ENCODE results near the gene PNMA6E.

PNMA6E gene

DNA sequence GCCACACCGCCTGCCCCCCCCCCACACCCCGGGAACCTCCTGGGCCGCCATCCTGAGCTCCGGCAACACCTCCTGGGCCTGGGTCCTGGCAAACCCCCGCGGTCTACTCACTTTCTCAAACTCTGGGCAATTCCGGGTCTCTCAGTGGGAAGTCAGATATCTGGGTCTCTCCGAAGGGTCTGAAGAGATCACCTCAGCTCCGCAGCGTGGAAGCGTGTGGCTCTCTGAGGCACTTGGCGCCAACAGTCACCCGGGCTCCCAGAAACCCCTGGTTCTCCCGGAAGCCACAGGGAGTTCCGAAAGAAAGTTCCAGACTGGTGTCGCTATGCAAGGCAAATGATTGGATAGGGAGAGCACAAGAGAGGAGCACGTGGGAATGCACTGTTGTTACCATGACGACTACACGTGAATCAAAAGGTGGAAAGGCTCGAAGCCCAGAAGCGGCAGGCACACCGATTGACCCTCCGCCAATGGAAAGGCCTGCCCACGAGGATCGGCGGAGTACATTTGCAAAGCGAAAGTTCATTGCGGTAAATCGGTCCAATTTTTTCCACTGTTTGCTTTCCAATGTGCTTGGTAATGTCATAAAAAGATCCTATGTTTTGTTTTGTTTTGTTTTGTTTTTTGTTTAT lies at the start of gene PNMA6E:
TSS of gene PNMA6E (minus strand) at position 218 of the 632 bp plus-strand sequence. CDS start 2,501 bp downstream, outside the sequence.
- DNase-seq = no peak

DNA sequence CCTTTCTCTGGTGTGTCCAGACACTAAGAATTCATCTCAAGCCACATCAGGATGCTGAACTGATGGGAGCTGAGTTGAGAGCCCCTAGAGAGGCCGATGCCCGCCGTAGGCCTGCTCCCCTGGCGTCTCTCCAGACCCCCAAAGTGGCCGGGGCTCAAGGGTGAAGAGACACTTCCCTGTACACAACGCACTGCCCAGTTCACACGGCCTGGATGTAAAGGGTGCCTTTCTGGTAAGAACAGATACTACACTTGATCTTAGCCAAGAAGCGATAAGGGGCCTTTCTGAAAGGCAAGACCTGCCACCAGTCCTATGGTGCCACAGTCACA lies 49.8 kb upstream of the PNMA6E start:
- DNase-seq = no peak

DNA sequence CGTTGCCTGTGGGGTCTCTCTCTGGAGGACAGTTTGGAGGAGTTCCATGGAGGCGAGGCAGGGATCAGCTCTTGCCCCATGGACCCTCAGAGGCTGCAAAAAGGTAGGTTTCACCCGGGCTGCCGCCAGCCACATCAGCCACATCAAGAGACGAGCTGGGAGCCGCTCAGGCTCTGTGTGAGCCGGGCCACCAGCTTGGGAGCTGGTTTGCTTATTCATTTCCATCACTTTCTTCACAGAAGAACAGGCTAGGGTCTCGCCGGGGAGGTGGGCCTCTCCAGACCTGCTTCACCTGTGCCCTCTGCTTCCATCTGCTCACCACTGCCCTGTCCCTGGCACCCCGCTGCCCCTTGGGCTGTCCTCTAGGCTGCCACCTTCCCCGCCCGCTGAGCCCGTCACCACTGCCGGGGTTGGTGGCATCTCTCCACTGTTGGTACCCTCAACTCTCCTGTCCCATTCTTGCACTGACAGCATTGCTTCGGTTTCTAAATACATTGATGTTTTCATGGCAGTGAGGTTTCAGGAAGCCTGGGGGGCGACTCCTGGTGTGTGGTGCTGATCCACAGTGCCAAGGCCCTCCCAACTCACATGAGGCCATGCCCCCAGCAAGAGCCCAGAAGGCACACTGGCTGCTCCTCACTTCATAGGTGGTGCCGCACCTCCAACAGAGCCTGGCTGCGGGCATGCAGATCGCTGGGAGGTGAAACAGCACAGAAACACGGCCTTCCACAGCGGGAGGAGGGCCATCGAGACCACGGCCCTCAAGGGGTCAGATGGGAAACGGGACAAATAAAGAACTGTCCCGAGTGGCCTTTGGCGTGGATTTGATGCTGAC lies 49.2 kb upstream of the PNMA6E start:
- DNase-seq = no peak

DNA sequence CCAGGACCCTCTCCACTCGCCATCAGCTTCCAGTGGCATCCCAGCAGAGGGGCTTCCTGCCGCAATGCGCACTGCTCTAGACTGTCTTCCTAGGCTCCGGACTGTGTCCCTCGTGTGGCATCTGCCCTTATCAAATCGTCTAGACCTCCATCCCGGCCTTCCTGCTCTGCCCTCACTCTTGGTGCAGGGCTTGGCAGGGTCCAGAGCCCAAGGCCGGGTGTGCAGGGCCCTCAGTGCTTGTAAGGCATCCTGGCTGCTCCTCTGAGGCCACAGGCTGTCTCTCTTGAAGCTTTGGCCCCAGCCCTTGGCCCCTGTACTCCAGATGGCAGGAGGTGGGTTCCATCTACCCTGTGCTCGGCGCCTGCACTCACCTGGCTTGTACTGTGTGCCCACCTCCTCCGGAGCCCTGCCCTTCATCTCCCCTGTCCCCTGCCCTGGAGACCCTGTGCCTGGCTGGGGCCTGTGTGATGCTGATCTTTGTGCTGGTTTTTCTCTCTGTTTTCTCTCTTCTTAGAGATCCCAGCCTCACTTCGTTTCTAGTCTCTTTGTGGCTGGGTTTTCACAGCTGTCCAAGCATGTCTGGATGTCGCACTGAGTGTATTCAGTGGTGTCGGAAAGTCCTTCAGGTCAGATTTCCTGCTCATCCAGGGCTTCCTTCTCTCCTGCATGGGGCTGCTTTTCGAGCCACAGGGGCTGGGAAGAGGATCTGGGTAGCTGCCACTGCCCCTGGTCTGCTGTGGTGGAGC lies 48.4 kb upstream of the PNMA6E start:
- DNase-seq = no peak

DNA sequence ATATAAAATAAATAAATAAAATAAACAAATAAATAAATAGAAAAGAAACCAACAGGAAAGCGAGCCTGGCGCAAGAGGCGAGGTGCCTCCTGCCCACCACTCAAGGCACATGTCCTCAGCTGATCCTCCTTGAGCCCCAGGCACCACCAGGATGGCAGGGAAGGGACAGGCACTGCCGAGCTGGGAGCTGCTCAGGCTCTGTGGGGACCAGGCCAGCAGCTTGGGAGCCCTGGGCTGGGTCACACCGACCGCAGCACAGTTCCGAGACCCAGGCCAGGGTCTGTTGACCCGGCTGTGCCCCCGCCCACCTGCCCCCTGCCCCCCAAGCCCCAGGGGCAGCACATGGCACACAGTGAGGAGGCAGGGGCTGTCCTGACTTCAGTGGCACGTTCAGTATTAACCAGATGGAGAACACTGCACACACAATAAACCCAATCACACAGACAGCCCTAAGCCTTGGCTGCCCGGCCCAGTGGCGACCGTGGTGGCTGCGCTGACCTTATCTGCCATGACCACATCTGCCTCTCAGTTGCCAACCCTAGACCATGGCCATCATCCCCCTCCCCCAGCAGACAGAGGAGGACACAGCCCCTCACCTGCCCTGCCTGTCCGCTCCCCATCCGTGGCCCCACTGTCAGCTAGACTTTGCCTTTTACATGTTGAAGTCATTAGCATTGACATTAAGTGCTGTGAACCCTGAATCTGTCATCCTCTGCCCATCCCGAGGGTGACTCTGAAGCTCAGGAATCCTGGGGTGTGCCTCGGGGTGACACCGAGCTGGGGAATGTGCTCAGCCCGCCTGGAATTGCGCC lies 47.6 kb upstream of the PNMA6E start:
- no peak for DNase-seq

DNA sequence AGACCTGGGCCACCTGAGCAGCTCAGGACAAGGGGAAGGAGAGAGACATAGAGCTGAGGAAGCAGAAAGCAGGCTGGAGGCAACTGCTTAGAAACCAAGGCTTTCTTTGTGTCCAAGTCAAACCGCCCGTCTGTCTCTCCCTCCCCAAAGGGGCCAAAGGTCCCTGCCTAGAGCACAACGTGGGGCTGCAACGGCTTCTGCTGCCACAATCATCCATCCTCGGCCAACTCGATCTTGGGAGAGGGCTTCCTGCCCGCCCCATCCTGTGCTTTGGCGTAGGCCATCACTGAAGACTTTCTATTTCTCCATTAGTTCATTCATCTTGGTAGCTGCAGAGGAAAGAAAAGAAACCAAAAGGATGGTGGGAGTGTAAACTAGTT lies 46.4 kb upstream of the PNMA6E start:
- DNase-seq = no peak

DNA sequence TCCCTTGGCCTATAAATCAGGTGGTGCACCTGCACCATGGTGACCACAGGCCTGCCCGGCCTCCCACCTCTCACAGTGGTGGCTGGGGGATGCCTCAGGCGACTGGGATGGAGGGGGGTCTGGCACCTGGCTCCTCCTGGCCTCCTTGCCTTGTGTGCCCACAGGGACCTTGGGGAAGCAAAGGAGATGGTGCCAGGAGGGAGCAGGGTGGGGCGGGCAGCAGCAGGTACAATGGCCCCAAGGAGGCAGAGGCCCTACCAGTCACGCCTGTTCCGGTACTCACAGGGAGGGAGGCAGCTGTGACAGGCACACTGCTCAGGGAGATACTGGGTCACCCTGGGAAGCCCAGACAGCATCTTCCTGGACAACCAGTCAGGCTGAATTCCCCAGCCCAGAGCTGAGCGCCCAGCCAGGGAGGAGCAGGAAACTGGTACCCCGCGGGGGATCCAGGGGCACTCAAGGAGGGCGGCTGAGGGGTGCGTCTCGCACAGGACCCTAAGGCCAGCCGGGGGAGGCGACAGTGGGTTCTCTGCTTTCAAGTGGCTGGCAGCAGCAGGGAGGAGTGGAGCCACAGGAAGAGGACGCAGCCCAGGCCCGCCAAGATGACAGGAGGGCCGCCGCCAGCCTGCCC lies 45.9 kb upstream of the PNMA6E start:
- no peak for DNase-seq

DNA sequence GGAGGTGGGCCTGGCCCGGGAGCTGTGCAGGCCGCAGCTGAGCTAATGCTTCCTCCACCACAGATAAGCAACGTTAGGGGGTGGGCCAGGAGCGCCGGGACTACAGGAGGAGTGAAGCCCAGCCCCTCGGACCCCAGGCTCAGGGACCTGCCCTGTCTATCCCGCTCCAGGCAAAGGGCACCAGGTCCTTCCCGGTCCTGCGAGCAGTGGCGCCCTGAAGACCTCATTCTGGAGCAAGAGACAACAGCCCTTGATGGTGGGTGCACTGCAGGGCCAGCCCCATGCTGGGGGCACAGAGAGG lies 45.4 kb upstream of the PNMA6E start:
- DNase-seq = no peak

DNA sequence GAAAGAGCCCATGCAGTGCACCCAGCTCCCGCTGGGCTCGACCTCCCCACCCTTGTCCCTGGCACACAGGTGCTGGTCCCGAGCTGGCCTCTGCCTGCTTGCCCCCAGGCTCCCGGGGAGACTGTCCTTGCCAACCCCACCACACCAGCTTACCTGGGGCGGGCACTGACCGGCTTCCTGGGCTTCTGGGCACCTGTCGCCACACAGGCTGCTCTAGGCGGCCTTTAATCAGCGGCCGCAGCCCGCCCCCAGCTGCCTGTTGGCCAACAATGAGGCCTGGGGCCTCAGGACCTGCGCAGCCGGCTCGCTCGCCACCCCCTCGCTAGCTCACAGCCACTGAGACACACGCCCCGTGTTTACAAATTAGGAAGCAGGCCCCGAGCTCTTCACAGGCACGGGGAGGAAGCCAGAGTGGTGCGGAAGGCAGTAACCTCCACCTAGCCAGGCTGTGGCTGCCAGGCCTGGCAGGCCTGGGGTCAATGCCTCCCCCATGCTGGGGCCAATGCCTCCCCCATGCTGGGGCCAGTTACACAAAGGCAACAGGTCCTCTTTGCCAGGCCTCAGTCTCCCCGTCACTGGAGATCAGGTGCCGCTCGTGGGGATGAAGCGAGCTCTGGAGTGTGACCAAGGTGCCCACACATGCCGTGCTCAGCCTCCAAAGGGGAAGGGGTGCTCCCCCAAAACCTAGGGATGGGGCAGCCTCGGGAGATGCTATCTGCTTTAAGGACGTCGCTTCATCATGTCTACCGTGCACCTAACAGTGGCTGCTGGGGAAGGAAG lies 44.9 kb upstream of the PNMA6E start, which contains the start of gene TREX2:
TSS of gene TREX2 (minus strand) at position 201 of the 780 bp plus-strand sequence. CDS start 626 bp downstream, outside the sequence.
- DNase-seq = no peak

DNA sequence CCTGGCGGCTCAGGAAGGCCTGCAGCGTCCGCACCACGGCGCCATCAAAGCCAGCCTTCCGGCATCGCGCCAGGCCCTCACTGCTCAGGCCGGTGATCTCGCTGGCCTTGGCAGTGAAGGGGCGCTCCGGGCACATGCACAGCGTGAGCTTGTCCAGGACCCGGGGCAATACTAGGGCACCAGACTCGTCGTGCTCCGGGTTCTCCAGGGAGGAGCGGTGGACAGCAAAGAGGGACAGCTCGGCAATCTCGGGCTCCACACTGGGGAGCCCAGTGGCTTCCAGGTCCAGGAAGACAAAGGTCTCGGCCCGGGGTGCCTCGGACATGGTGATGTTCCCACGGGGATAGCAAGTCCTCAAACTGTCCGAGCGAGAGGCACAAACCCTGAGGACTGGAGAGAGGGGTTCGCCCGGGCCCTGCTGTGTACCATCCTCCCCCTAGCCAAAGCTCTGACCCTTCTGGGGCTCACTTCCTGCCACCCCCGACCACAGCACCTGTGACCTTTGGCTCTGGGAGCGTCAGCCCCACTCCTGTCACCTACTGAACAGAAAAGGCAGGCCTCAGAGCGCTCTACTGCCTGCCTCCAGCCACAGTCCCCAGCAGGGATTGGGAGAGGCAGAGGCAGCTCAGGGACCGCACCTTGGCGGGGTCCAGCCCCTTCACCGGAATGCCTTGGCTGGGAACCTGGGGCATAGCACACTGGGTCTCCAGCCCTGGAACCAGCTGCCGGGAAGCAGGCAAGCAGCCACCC lies 44.1 kb upstream of the PNMA6E start:
- no peak for DNase-seq

DNA sequence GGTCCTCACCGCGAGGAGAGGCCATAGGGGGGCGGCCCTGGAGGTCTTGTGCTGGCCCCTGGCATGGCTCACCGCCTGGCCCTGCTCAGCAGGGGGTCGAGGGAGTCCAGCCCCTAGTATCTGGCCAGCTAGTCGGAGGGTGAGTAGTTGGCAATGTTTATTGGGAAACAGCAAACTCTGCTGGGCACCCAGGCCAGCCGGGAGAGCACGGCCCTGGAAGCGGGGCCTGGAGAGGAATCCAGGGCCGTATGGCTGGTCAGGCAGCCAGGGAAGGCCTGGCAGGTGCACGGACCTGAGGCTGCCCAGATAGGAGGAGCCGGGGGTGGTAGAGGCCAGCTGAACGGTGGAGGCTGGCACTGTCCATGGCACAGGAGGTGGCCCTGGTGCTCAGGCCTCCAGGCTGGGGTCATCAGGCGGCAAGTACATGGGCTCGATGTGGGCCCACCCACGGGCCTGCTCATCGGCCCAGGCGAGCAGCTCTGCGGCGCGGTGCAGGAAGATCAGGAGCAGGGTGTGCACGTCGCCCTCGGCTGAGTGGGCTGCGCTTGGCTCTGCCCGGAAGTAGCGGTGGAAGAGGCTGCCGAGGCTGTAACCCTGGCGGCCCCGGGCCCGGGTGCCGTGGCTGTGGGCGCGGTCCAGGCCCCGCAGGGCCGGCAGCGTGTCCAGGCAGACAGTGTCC lies 43.3 kb upstream of the PNMA6E start:
- no peak for DNase-seq

DNA sequence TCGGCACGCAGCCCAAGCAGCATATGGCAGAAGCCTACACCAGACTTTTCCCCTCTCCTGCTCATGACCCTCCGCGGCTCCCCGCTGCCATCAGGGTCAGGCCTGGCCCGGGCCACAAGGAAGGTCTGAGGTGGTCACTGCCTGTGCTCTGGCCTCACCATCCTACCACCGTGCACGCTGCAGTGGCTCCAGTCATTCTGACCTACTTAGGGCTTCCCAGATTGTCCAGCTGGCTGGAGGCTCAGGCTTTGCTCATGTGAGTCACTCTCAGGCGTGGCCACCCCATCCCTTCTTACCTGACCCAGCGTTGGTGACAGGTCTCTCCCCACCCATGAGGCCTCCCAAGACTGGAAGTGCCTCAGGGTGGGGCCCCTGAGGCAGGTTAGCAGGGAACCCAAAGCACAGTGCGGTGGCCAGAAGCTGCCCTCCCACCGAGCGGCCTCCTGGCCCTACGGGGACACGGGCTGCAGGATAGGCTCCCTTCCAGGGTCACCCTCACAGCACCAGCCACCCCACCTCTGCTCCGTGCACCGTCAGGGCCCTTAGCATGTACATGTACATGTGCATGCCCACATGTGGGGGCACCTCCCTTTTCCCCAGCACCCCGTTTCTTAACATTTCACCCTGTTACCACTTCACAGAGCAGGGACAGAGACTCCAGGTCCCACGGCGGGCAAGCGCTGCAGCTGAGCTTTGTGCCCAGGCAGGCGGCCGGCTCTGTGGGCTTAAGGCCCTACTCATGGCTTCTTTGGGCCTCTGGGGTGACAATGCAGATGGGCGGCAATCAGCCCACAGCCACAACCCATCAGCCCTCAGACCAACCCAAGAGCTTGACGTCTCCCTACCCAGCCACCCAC lies 42.6 kb upstream of the PNMA6E start:
- DNase-seq = no peak

DNA sequence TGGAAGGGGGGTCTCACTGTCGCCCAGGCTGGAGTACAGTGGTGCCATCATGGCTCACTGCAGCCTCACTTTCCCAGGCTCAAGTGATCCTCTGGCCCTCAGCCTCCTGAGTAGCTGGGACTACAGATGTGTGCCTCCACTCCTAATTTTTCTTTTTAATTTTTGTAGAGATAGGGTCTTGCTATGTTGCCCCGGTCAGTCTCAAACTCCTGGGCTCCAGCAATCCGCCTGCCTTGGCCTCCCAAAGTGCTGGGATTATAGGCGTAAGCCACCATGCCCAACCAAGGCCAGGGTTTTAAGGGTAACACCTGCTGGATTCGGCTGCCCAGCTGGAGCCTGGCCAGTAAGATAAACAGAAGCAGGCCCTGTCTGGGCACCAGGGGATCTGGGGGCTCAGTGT lies 41.3 kb upstream of the PNMA6E start:
- DNase-seq = no peak

DNA sequence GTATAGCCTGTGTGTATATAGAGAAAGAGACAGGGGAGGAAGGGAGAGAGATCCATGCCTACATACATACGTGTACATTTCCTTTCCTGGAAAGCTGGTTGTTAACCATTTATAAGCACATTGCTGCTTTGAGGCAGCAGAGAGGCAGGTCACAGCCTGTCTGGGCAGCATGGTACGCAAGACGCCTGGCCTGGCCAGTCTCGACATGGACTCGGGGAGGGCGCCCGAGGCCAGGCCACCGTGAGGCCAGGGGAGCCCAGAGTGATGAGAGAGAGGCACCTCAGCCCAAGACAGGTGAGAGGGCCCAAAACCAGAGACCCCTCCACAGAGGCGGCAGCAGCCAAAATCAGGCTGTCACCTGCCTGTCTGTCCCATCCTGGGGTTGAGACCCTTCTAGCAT lies 40.8 kb upstream of the PNMA6E start:
- peak; percentile 10 for DNase-seq

DNA sequence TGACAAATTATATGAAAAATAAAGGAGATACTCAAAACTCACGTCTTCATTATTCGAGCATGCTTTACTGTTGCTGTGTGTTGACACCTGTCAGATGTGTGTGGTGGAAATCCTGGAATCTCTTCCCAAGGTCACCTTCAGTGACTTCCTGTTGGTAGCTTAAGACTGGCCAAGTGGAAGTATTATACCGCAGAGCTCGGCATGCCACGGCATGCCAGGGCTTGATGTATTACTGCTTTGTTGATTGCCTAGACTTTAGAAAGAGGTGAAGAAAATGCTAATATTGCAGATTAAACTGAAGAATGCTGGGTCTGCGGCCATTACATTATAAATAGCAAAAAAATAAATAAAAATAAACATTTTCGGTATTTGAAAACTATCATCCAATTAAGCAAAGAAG lies 40.1 kb upstream of the PNMA6E start:
- DNase-seq = peak; percentile 46

DNA sequence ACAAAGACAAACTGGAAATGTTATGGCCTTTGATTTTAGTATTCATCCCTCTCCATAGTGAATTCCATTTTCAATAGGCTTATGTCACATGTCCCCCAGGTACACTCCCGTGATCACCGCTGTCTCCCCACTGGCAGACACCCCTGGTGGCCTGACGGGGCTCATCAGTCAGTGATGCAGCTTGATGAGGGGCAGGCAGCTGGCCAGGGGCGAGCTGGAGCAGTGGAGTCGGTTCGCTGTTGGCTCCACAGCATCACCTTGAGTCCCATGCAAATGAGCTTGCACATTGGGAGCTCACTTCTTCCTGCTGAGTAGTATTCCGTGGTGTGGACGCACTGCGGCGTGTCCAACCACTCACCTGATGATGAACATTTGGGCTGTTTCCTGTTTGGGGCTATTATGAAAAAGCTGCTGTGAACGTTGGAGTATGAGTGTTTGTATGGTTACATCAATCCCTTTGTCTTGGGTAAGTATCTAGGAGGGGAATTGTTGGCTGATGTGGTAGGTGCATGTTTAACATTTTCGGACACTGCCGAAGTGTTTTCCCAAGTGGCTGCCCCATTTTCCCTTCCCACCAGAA lies 39.5 kb upstream of the PNMA6E start:
- DNase-seq = peak; percentile 40

DNA sequence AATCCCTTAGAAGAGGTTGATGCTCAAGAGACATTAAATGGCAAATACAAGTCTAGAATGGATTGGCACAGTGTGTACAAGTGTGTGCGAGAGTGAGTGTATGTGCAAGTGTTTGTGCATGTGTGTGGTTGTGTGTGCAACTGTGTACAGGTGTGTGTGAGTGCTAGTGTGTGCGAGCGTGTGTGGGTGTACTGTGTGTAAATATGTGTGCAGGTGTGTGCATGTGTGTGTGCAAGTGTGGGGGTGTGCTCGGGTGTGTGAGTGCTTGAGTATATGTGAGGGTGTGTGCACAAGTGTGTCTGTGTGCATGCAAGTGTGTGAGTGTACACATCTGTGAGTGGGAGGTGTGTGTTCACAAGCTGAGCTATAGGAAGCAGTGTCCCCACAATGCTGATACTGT lies 38.8 kb upstream of the PNMA6E start:
- DNase-seq = no peak

DNA sequence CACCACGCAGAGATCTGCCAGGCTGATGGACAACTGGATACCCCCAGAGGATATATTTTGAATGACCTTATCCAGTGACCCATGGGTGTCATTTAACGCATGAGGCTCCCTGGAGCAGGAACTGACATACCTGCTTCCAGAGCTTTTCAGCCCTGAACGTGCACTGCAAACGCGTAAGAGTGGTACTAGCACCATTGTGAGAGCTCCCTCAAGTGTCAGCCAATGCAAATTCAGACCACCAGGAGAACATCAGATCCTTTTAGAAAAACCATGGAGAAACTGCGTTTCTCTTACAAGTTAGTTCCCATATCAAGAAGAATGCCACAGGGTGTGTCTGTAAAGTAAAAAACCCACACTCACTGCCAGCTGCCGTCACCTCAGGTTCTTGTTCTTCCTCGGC lies 37.4 kb upstream of the PNMA6E start:
- no peak for DNase-seq

DNA sequence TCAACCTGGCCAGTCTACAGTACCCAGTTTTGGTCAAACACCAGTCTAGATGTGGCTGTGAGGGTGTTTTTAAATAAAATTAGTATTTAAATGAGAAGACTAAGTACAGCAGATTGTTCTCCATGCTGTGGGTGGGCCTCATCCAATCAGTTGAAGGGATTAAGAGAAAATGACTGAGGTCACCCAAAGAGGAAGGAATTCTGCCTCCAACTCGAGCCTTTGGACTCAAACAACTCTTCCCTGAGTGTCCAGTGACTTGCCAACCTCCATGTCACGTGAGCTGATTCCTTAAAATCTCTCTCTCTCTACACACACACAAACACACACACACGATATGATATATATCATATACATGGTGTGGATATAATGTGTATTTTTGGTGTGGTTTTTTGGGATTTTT lies 34.7 kb upstream of the PNMA6E start:
- DNase-seq = no peak
